HFF-Myc (cell line): ENCODE results near the gene SLC6A4.
"Not testable (repeated sequence)": the region's sequence is repeated elsewhere in the genome, so short reads cannot be mapped to it uniquely, and the experiment has no call there.

Source experiments
- DNase-seq: peaks from one replicate; pipeline ENCODE4 v3.0.0-alpha.2; 2011; ENCODE audit warnings: low read depth; ENCODE audit errors: extremely low read depth
- H3K4me3 ChIP-seq: replicated peaks from 2 replicates; pipeline ENCODE4 v1.5.1; 2011; ENCODE audit warnings: low read depth, mild to moderate bottlenecking, control low read depth, low read length
- TF ChIP-seq, protein P1 (sequence below): IDR thresholded peaks from 2 replicates; pipeline ENCODE4 v1.5.1; 2012; ENCODE audit warnings: mild to moderate bottlenecking, low read depth, low read length, control low read depth; ENCODE audit errors: missing control alignments

The SLC6A4 gene

GRCh38 chr17:30236766-30237165 lies 1.3 kb upstream of the SLC6A4 start:
- no peak overlapping the region for H3K4me3 ChIP-seq
- TF ChIP-seq, protein P1, sequence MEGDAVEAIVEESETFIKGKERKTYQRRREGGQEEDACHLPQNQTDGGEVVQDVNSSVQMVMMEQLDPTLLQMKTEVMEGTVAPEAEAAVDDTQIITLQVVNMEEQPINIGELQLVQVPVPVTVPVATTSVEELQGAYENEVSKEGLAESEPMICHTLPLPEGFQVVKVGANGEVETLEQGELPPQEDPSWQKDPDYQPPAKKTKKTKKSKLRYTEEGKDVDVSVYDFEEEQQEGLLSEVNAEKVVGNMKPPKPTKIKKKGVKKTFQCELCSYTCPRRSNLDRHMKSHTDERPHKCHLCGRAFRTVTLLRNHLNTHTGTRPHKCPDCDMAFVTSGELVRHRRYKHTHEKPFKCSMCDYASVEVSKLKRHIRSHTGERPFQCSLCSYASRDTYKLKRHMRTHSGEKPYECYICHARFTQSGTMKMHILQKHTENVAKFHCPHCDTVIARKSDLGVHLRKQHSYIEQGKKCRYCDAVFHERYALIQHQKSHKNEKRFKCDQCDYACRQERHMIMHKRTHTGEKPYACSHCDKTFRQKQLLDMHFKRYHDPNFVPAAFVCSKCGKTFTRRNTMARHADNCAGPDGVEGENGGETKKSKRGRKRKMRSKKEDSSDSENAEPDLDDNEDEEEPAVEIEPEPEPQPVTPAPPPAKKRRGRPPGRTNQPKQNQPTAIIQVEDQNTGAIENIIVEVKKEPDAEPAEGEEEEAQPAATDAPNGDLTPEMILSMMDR, result peak; percentile 49
- DNase-seq, result no peak

GRCh38 chr17:30236297-30236624 lies 764 bp upstream of the SLC6A4 start:
- TF ChIP-seq, protein P1, result no peak
- DNase-seq, result no peak
- H3K4me3 ChIP-seq, result peak overlapping the region; percentile 35

DNA sequence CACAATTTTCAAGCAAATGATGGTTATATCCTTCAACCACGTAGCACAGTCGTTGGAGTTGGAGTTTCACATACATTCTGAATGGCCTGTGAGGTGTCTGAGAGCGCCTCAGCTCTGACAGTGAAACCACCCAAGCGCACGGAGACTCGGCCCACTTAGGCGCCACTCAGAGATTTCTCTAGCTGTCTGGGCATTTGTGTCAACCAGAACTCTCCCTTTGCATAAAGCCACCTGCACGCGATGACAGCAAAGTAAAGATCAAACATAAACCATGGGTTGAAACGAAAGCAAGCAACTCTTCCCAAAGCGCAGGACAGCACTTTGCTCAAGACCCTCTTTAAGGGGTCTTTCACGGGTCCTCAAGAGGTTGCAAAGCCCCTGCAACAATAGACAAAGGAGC lies 533 bp downstream of the SLC6A4 start:
- H3K4me3 ChIP-seq, result no peak overlapping the region
- TF ChIP-seq, protein P1, result no peak
- DNase-seq, result no peak

DNA sequence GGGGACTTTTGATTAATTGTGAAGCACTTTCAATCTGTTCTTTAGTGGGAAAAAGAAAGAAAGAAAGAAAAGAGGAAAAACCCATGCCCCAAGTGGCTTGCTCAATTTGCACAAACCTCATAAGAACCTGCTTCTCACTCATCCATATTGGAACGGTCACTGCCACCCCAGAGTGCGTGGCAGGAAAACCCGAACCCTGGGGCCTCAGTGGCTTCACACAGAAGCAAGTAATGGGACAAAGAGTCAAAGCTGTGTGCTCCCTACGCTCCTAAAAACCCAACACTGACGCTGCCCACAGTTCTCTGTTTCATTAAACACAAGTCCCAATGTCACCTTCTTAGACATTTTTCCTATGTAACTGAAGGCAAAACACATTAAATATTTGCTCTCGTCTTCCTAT lies 1.2 kb downstream of the SLC6A4 start:
- TF ChIP-seq, protein P1, result no peak
- DNase-seq, result no peak
- no peak overlapping the region for H3K4me3 ChIP-seq

- no peak for DNase-seq
- no peak overlapping the region for H3K4me3 ChIP-seq
- TF ChIP-seq, protein P1, result no peak
Observed at GRCh38 chr17:30232824-30233427, 2.6 kb downstream of the SLC6A4 start.

DNA sequence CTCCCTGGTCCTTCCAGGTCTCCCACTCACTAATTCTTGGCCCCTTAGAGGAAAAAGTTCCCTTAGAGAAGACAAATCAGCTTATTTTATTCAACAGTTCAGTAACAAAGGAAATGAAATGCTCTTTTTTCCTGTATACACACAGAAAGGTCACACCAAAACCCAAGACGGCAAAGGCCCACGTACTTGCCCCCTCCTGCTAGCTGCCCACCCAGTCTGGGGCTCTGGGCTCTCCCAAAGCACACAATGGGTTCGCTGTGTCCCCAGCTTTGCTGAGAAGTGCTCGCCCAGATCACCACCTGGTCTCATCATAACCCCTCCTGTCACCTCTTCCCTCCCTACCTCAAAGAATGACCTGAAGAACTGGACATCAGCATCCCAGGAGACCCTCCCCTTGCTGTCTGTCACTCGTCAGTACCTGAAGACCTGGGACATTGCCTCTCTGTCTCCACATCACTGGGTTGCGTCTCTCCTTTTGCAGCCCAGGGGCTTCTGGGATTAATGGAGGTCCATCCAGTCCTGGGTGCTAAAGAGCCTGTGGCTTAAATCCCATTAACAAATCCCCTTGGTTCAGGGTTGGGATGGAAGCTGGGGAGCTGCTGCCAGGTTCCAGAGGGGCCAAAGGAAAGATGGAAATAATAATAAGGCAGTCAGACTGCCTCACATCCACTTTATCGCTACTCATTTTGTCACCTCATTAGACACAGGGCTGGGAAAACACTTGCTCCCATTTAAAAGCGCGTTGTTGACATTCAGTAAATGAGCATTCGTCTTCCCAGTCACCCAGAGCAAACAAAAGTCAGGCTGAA lies 3.3 kb downstream of the SLC6A4 start:
- no peak overlapping the region for H3K4me3 ChIP-seq
- no peak for DNase-seq
- TF ChIP-seq, protein P1, result no peak

DNA sequence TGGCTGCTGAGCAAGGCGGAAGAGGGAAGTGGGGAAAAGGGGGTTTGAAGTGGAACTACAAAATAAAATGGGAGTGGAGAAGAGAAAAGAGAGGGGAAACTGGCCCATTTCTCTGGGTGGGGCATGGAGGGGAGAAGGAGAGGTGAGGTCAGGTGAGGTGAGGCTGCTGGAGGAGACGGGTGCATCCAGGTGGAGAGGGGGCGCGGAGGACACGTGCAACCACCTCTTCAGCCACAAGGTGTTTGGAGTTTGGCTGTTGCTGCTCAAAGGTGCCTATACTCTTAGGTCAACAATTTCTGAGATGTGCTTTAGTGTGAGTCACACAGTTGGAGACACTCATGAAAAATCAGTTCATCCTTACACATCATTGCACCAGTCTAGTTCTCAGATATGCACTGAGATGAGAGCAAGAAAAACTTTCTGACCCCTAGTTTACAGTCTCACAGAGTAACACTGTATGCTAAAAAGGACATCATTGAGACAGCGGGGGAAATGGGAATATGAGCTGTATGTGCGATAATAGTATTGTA lies 4.8 kb downstream of the SLC6A4 start:
- TF ChIP-seq, protein P1, result no peak

DNA sequence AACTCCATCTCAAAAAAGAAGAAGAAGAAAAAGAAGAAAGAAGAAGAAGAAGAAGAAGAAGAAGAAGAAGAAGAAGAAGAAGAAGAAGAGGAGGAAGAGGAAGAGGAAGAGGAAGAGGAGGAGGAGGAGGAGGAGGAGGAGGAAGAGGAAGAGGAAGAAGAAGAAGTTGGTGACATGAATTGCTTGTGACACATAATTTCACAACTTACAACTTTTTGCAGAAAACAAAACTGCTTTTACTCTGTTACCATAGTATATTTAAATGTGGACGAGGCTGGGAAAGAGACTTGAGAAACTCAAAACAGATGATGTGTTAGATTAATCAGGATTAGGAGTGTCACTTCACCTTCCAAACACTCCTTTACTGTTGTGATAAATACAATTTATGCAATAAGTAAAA lies 5.5 kb downstream of the SLC6A4 start:
- H3K4me3 ChIP-seq, DNase-seq: not testable (repeated sequence)

More for the DNA sequence above, 4.8 kb downstream of the SLC6A4 start:
- DNase-seq, result no peak
- no peak overlapping the region for H3K4me3 ChIP-seq
